HG03571 (cell line): ENCODE data around the gene SMG9.
"Not testable (repeated sequence)": the region's sequence is repeated elsewhere in the genome, so short reads cannot be mapped to it uniquely, and the experiment has no call there.

Experiments used
- ATAC-seq: cut with Tn5 transposase; IDR thresholded peaks from one replicate; pipeline ENCODE4 v1.9.1; 2021; ENCODE audit not compliant: unreplicated experiment

Gene SMG9

DNA sequence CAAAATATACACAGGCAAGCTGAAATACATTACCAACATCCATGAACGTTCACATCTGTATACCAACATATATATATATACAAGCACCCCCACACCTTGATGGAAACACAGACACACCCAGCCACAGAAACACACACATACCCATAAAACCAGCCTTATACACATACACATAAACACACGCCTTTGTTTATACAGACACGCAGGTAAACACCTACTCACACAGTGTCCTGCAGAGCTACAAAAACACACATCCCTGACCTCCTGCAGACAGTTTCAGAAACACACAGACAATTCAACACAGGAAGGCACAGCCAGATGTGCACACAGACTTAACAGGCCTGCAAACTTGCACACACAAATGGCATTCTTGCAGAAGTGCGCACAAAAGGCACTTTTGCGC is 60.2 kb downstream of the SMG9 start:
- no peak for ATAC-seq

- ATAC-seq: no peak
These were observed 61.9 kb downstream of the SMG9 start for GRCh38 chr19:43692877-43693276.

DNA sequence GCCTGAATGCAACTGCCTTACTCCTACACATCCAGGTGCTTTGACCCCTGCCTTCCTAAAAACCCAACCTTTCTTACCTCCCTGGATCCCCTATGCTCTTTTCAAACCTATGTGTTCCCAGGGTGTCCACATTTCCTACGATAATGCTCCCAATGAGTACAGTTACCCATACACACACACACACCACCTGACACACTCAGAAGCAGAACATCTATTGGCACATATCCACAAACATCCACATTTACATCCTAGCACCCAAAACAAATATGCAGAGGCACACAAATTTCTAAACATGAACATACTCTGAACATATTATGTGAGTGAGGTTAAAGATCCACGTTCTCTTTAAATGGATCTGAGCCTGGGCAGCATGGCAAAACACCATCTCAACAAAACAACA is 62.4 kb downstream of the SMG9 start:
- no peak for ATAC-seq

GRCh38 chr19:43691755-43692154 is 63.0 kb downstream of the SMG9 start:
- ATAC-seq: no peak

- no peak for ATAC-seq
These were observed 63.9 kb downstream of the SMG9 start for GRCh38 chr19:43690890-43691289.

GRCh38 chr19:43690444-43690843 is 64.3 kb downstream of the SMG9 start:
- no peak for ATAC-seq

- ATAC-seq: no peak
These were observed 66.6 kb downstream of the SMG9 start for GRCh38 chr19:43688059-43688701.

- no peak for ATAC-seq
These were observed 67.1 kb downstream of the SMG9 start for GRCh38 chr19:43687660-43687997.

DNA sequence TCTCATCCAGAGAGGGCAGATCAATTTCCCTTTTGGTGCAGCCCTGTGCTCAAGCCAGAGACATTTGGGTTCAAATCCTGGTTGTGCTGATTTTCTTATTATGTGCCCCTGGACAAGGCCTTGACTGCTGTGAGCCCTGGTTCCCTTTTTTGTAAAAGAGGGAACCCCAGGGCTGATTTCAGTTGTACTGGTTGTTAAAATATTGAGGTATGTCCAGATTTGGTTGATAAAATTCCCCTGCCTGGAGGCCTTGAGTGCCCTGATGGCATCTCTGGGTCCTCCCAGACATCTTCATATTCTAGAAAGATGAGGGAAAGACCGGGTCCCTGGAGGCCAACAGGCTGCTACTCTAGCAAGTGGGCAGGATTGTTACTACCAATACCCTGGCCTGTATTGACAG is 70.4 kb downstream of the SMG9 start:
- no peak for ATAC-seq

DNA sequence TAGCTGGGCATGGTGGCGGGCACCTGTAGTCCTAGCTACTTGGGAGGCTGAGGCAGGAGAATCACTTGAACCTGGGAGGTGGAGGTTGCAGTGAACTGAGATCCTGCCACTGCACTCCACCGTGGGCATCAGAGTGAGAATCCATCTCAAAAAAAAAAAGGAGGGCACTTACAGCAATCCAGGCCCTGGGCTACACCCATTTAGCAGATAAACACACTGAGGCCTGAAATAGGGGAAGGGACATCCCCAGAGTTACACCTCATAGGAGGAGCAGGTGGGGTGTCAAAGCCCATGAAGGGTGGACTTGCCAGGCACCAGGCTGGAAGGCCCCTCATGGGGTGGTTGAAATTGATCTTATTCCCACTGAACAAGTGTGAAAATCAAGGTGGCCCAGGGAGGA is 70.9 kb downstream of the SMG9 start:
- no peak for ATAC-seq

DNA sequence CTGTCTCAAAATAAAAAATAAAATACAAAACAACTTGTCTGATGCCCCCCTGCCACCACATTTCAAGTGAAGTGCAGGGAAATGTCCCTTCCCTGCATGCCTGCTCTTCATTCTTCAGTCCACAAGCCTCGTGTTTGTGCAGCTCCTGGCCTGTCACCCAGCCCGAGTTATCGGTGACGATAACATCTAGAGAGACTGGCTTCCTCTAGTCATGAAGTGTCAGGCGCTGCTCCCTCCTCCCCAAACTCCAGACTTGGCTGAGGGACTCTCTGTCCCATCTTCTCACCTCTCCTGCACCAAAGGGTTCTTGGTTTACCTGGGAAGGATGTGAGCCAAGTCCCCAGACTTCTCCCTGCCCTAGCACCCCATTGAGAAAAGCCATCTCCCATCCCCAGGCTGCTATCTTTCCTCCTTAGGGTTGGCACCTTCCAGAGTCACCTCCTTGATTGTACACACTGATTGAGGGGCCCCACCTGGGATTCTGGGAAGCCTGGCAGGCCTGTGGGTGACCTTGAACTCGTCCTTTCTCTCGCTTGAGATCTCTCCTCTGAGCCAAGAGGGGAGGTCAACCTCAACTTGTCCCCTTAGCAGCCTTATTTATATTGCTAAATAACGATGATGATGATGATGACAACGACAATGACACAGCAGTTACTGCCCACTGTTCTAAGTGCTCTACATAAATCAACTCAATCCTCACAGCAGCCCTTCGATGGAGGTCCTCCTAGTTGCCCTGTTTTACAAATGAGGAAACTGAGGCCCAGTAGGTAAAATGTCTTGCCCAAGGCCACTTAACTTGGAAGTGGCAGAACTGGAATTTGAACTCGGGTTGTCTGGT is 71.7 kb downstream of the SMG9 start:
- ATAC-seq: no peak

DNA sequence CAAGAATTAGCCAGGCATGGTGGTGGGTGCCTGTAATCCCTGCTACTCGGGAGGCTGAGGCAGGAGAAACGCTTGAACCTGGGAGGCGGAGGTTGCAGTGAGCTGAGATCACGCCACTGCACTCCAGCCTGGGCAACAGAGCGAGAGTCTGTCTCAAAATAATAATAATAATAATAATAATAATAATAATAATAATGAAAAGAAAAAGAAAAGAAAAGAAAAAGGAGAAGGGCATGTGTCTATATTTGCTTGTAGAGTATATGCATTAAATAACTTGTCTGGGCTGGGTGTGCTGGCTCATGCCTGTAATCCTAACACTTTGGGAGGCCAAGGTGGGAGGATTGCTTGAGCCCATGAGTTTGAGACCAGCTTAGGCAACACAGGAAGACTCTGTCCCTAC is 72.5 kb downstream of the SMG9 start:
- ATAC-seq: not testable (repeated sequence)

- ATAC-seq: no peak
These were observed 72.9 kb downstream of the SMG9 start for GRCh38 chr19:43681821-43682220.

- no peak for ATAC-seq
These were observed 76.1 kb downstream of the SMG9 start for GRCh38 chr19:43678512-43679261.
